Stimulated activated CD4-positive, alpha-beta T cell treated with anti-CD3 and anti-CD28 coated beads, TNF-alpha, amount 100 ng/mL, for 24 hours (primary cell): ENCODE measurements around the gene NRG2.

Experiments used
- DNase-seq, 3 experiments: peaks; one replicate each; pipeline ENCODE4 v3.0.0-alpha.2; 2020; ENCODE audit warnings: low read depth in 3 of 3

NRG2 gene

GRCh38 chr5:140010798-140011197, 32.3 kb downstream of the NRG2 start:
- DNase-seq: no peak

- DNase-seq: no peak
These were observed 35.8 kb downstream of the NRG2 start for GRCh38 chr5:140007311-140007710.

GRCh38 chr5:140005145-140005591, 37.9 kb downstream of the NRG2 start:
- DNase-seq: no peak

- no peak for DNase-seq
These were observed 38.9 kb downstream of the NRG2 start for GRCh38 chr5:140004174-140004573.

- no peak for DNase-seq
These were observed 39.6 kb downstream of the NRG2 start for GRCh38 chr5:140003519-140003918.

- no peak for DNase-seq
These were observed 42.8 kb downstream of the NRG2 start for GRCh38 chr5:140000332-140000731.

GRCh38 chr5:139998837-139999236, 44.3 kb downstream of the NRG2 start:
- DNase-seq: no peak

GRCh38 chr5:139997276-139997675, 45.8 kb downstream of the NRG2 start:
- no peak for DNase-seq

GRCh38 chr5:139995929-139996328, 47.2 kb downstream of the NRG2 start:
- no peak for DNase-seq

- no peak for DNase-seq
These were observed 48.9 kb downstream of the NRG2 start for GRCh38 chr5:139994234-139994633.

GRCh38 chr5:139985733-139986132, 57.4 kb downstream of the NRG2 start:
- DNase-seq: no peak

- DNase-seq: no peak
These were observed 57.8 kb downstream of the NRG2 start for GRCh38 chr5:139985290-139985689.

GRCh38 chr5:139984816-139985215, 58.3 kb downstream of the NRG2 start:
- DNase-seq: no peak

GRCh38 chr5:139982975-139983240, 60.2 kb downstream of the NRG2 start:
- no peak for DNase-seq

- no peak for DNase-seq
These were observed 60.7 kb downstream of the NRG2 start for GRCh38 chr5:139982157-139982974.

GRCh38 chr5:139980765-139981164, 62.3 kb downstream of the NRG2 start:
- DNase-seq: no peak

GRCh38 chr5:139979943-139980342, 63.2 kb downstream of the NRG2 start:
- DNase-seq: no peak

GRCh38 chr5:139979518-139979917, 63.6 kb downstream of the NRG2 start:
- DNase-seq: no peak

GRCh38 chr5:139976703-139977102, 66.4 kb downstream of the NRG2 start:
- no peak for DNase-seq

- no peak for DNase-seq
These were observed 67.2 kb downstream of the NRG2 start for GRCh38 chr5:139975942-139976341.

GRCh38 chr5:139975306-139975705, 67.8 kb downstream of the NRG2 start:
- no peak for DNase-seq

- no peak for DNase-seq
These were observed 68.4 kb downstream of the NRG2 start for GRCh38 chr5:139974661-139975060.

GRCh38 chr5:139971202-139971725, 71.8 kb downstream of the NRG2 start:
- DNase-seq: no peak

- no peak for DNase-seq
These were observed 73.8 kb downstream of the NRG2 start for GRCh38 chr5:139969318-139969717.
